Muscle layer of colon (tissue), 2 donors: ENCODE data around the gene SCAP.

Experiments
- H3K27ac ChIP-seq: one replicate; pipeline ENCODE4 v1.7.0; 2013; ENCODE audit warnings: low read depth, mild to moderate bottlenecking, low read length, moderate library complexity
- H3K27me3 ChIP-seq, 2 donors: one replicate each; pipeline ENCODE4 v1.7.0; 2013; ENCODE audit warnings: low read length in 2 of 2, mild to moderate bottlenecking in 2 of 2; ENCODE audit not compliant: insufficient read depth in 2 of 2, control insufficient read depth in 1 of 2
- H3K36me3 ChIP-seq: one replicate; pipeline ENCODE4 v1.7.0; 2013; ENCODE audit warnings: mild to moderate bottlenecking, low read length; ENCODE audit not compliant: insufficient read depth
- H3K4me1 ChIP-seq: one replicate; pipeline ENCODE4 v1.7.0; 2013; ENCODE audit warnings: mild to moderate bottlenecking, low read length; ENCODE audit not compliant: insufficient read depth
- H3K4me3 ChIP-seq, 2 donors: one replicate each; pipeline ENCODE4 v1.7.0; 2013; ENCODE audit warnings: low read length in 2 of 2, low read depth in 1 of 2, mild to moderate bottlenecking in 1 of 2, moderate library complexity in 1 of 2
- H3K9ac ChIP-seq: one replicate; pipeline ENCODE4 v1.7.0; 2013; ENCODE audit warnings: low read length
- H3K9me3 ChIP-seq: one replicate; pipeline ENCODE4 v1.7.0; 2013; ENCODE audit warnings: mild to moderate bottlenecking, low read length
- donor health status: abdominal sarcoma.
- donor health status: Adenocarcinoma of cecum.

SCAP gene

GRCh38 chr3:47452453-47453215, 23.1 kb downstream of the SCAP start:
- H3K4me3 ChIP-seq: no peak overlapping the region
- H3K27me3 ChIP-seq: no peaks in the 10 kb centered on the region
- no peaks in the 10 kb centered on the region for H3K36me3 ChIP-seq
- H3K9me3 ChIP-seq: no peaks in the 10 kb centered on the region
- no peaks in the 10 kb centered on the region for H3K4me1 ChIP-seq
- no peak overlapping the region for H3K27ac ChIP-seq
- H3K9ac ChIP-seq: no peak overlapping the region

GRCh38 chr3:47444103-47444502, 31.6 kb downstream of the SCAP start:
- Histone ChIP-seq H3K4me3 (no peak overlapping the region), H3K4me1 (peaks cover 13% of the 10 kb centered on the region), H3K9ac (no peak overlapping the region)

GRCh38 chr3:47443611-47443995, 32.1 kb downstream of the SCAP start:
- H3K9me3 ChIP-seq: no peaks in the 10 kb centered on the region
- H3K9ac ChIP-seq: no peak overlapping the region
- H3K27me3 ChIP-seq: no peaks in the 10 kb centered on the region
- H3K4me1 ChIP-seq: peaks cover 13% of the 10 kb centered on the region
- H3K4me3 ChIP-seq: no peak overlapping the region
- H3K27ac ChIP-seq: peak overlapping the region; percentile 57
- peaks cover 23% of the 10 kb centered on the region for H3K36me3 ChIP-seq

More at GRCh38 chr3:47444103-47444502, 31.6 kb downstream of the SCAP start:
- Histone ChIP-seq H3K9me3 (no peaks in the 10 kb centered on the region), H3K27ac (peak overlapping the region; percentile 57), H3K36me3 (peaks cover 22% of the 10 kb centered on the region), H3K27me3 (no peaks in the 10 kb centered on the region)

- Histone ChIP-seq H3K4me3 (no peak overlapping the region), H3K27ac (no peak overlapping the region), H3K9me3 (no peaks in the 10 kb centered on the region), H3K36me3 (peaks cover 23% of the 10 kb centered on the region), H3K27me3 (no peaks in the 10 kb centered on the region), H3K4me1 (peaks cover 13% of the 10 kb centered on the region), H3K9ac (no peak overlapping the region)
Observed at GRCh38 chr3:47441796-47442551, 33.8 kb downstream of the SCAP start.

- Histone ChIP-seq H3K27me3 (no peaks in the 10 kb centered on the region), H3K9me3 (no peaks in the 10 kb centered on the region), H3K4me3 (no peak overlapping the region), H3K36me3 (peaks cover 23% of the 10 kb centered on the region), H3K9ac (no peak overlapping the region), H3K4me1 (peaks cover 13% of the 10 kb centered on the region), H3K27ac (no peak overlapping the region)
Observed at GRCh38 chr3:47440131-47440530, 35.6 kb downstream of the SCAP start.

- H3K4me3 ChIP-seq: no peak overlapping the region
- H3K36me3 ChIP-seq: peaks cover 36% of the 10 kb centered on the region
- H3K4me1 ChIP-seq: no peaks in the 10 kb centered on the region
Observed at GRCh38 chr3:47436180-47436579, 39.6 kb downstream of the SCAP start.

GRCh38 chr3:47434849-47435248, 40.9 kb downstream of the SCAP start:
- Histone ChIP-seq H3K27me3 (no peaks in the 10 kb centered on the region), H3K9ac (no peak overlapping the region), H3K27ac (no peak overlapping the region), H3K36me3 (peaks cover 42% of the 10 kb centered on the region), H3K9me3 (no peaks in the 10 kb centered on the region), H3K4me1 (no peaks in the 10 kb centered on the region), H3K4me3 (no peak overlapping the region)

More at GRCh38 chr3:47436180-47436579, 39.6 kb downstream of the SCAP start:
- no peak overlapping the region for H3K27ac ChIP-seq
- no peaks in the 10 kb centered on the region for H3K9me3 ChIP-seq
- H3K9ac ChIP-seq: no peak overlapping the region
- H3K27me3 ChIP-seq: no peaks in the 10 kb centered on the region

- Histone ChIP-seq H3K36me3 (peaks cover 41% of the 10 kb centered on the region), H3K9ac (no peak overlapping the region)
Observed at GRCh38 chr3:47433796-47434195, 41.9 kb downstream of the SCAP start.

GRCh38 chr3:47432673-47433072, 43.1 kb downstream of the SCAP start:
- Histone ChIP-seq H3K9ac (no peak overlapping the region), H3K4me1 (no peaks in the 10 kb centered on the region), H3K36me3 (peaks cover 49% of the 10 kb centered on the region), H3K4me3 (no peak overlapping the region), H3K27ac (no peak overlapping the region), H3K9me3 (no peaks in the 10 kb centered on the region), H3K27me3 (no peaks in the 10 kb centered on the region)

More at GRCh38 chr3:47433796-47434195, 41.9 kb downstream of the SCAP start:
- Histone ChIP-seq H3K9me3 (no peaks in the 10 kb centered on the region), H3K4me3 (no peak overlapping the region), H3K27me3 (no peaks in the 10 kb centered on the region), H3K4me1 (no peaks in the 10 kb centered on the region), H3K27ac (no peak overlapping the region)

- no peak overlapping the region for H3K9ac ChIP-seq
- peaks cover 58% of the 10 kb centered on the region for H3K36me3 ChIP-seq
- no peak overlapping the region for H3K27ac ChIP-seq
Observed at GRCh38 chr3:47431225-47431624, 44.5 kb downstream of the SCAP start.

GRCh38 chr3:47430606-47431005, 45.1 kb downstream of the SCAP start:
- Histone ChIP-seq H3K27ac (no peak overlapping the region), H3K9ac (no peak overlapping the region), H3K9me3 (no peaks in the 10 kb centered on the region), H3K4me3 (no peak overlapping the region), H3K27me3 (no peaks in the 10 kb centered on the region), H3K4me1 (no peaks in the 10 kb centered on the region), H3K36me3 (peaks cover 63% of the 10 kb centered on the region)

More at GRCh38 chr3:47431225-47431624, 44.5 kb downstream of the SCAP start:
- no peaks in the 10 kb centered on the region for H3K27me3 ChIP-seq
- H3K4me1 ChIP-seq: no peaks in the 10 kb centered on the region
- no peaks in the 10 kb centered on the region for H3K9me3 ChIP-seq
- H3K4me3 ChIP-seq: no peak overlapping the region
